ENCODE results near the gene RAB11FIP3.
"Not testable (repeated sequence)": the region's sequence is repeated elsewhere in the genome, so short reads cannot be mapped to it uniquely, and the experiment has no call there.

The RAB11FIP3 gene

GRCh38 chr16:477301-478157, 52.1 kb downstream of the RAB11FIP3 start:
- no peak for DNase-seq

GRCh38 chr16:478287-478686, 52.8 kb downstream of the RAB11FIP3 start:
- H2AFZ ChIP-seq (ENCODE audit: low read length); H3K4me3 ChIP-seq (ENCODE audit: low read length); DNase-seq; H4K20me1 ChIP-seq (ENCODE audit: insufficient read depth, low read length); H3K9ac ChIP-seq (ENCODE audit: low read length); H3K4me2 ChIP-seq (ENCODE audit: low read depth, low read length); H3K79me2 ChIP-seq (ENCODE audit: low read length); H3K36me3 ChIP-seq (replicated peaks; ENCODE audit: insufficient read depth, low read length); H3K27ac ChIP-seq (ENCODE audit: low read length); H3K9me2 ChIP-seq (replicated peaks; ENCODE audit: insufficient read depth, low read length); H3K27me3 ChIP-seq (replicated peaks; ENCODE audit: insufficient read depth, low read length); H3K4me1 ChIP-seq (ENCODE audit: low read length); H3K9me3 ChIP-seq (replicated peaks; ENCODE audit: insufficient read depth, low read length); H3F3A ChIP-seq (ENCODE audit: insufficient read depth, low read length): not testable (repeated sequence)

More at GRCh38 chr16:477301-478157, 52.1 kb downstream of the RAB11FIP3 start:
- H3K9me3 ChIP-seq (replicated peaks; ENCODE audit: insufficient read depth, low read length): no peaks in the 10 kb centered on the region
- H3K4me1 ChIP-seq (ENCODE audit: low read length): no peaks in the 10 kb centered on the region
- no peaks in the 10 kb centered on the region for H3K36me3 ChIP-seq (replicated peaks; ENCODE audit: insufficient read depth, low read length)
- H4K20me1 ChIP-seq (ENCODE audit: insufficient read depth, low read length): no peaks in the 10 kb centered on the region
- H3K9me2 ChIP-seq (replicated peaks; ENCODE audit: insufficient read depth, low read length): no peaks in the 10 kb centered on the region
- H3F3A ChIP-seq (ENCODE audit: insufficient read depth, low read length): no peaks in the 10 kb centered on the region
- no peaks in the 10 kb centered on the region for H3K79me2 ChIP-seq (ENCODE audit: low read length)
- no peak overlapping the region for H3K27ac ChIP-seq (ENCODE audit: low read length)
- no peak overlapping the region for H2AFZ ChIP-seq (ENCODE audit: low read length)
- TF ChIP-seq EZH2 (optimal IDR thresholded peaks at IDR 0.05; ENCODE audit: low read depth, low read length) (no peak), CTCF (IDR thresholded peaks at IDR 0.05; ENCODE audit: low read length) (no peak), EZH2phosphoT487 (IDR thresholded peaks at IDR 0.05; ENCODE audit: low read length) (no peak)
- H3K4me2 ChIP-seq (ENCODE audit: low read depth, low read length): no peak overlapping the region
- no peaks in the 10 kb centered on the region for H3K27me3 ChIP-seq (replicated peaks; ENCODE audit: insufficient read depth, low read length)
- no peak overlapping the region for H3K4me3 ChIP-seq (ENCODE audit: low read length)
- H3K9ac ChIP-seq (ENCODE audit: low read length): no peak overlapping the region

- no peak for DNase-seq
- H3K27me3 ChIP-seq (replicated peaks; ENCODE audit: insufficient read depth, low read length): no peaks in the 10 kb centered on the region
- H2AFZ ChIP-seq (ENCODE audit: low read length): no peak overlapping the region
- no peak overlapping the region for H3K27ac ChIP-seq (ENCODE audit: low read length)
- TF ChIP-seq CTCF (IDR thresholded peaks at IDR 0.05; ENCODE audit: low read length) (no peak), EZH2phosphoT487 (IDR thresholded peaks at IDR 0.05; ENCODE audit: low read length) (no peak), EZH2 (optimal IDR thresholded peaks at IDR 0.05; ENCODE audit: low read depth, low read length) (no peak)
- no peaks in the 10 kb centered on the region for H4K20me1 ChIP-seq (ENCODE audit: insufficient read depth, low read length)
- no peak overlapping the region for H3K4me3 ChIP-seq (ENCODE audit: low read length)
- H3K9me2 ChIP-seq (replicated peaks; ENCODE audit: insufficient read depth, low read length): no peaks in the 10 kb centered on the region
- no peak overlapping the region for H3K4me2 ChIP-seq (ENCODE audit: low read depth, low read length)
- H3K36me3 ChIP-seq (replicated peaks; ENCODE audit: insufficient read depth, low read length): no peaks in the 10 kb centered on the region
- no peak overlapping the region for H3K9ac ChIP-seq (ENCODE audit: low read length)
- H3K4me1 ChIP-seq (ENCODE audit: low read length): no peaks in the 10 kb centered on the region
- H3K79me2 ChIP-seq (ENCODE audit: low read length): no peaks in the 10 kb centered on the region
- H3F3A ChIP-seq (ENCODE audit: insufficient read depth, low read length): no peaks in the 10 kb centered on the region
- H3K9me3 ChIP-seq (replicated peaks; ENCODE audit: insufficient read depth, low read length): no peaks in the 10 kb centered on the region
Measured at GRCh38 chr16:482468-483185, 57.2 kb downstream of the RAB11FIP3 start.
